HEK293 (cell line): ENCODE measurements around the gene UCHL3.

ENCODE experiments used
- BCL11A ChIP-seq: fragments of 450-650 bp; formaldehyde crosslinking; IDR thresholded peaks from 2 replicates; pipeline ENCODE4 v1.5.1; 2016; ENCODE audit warnings: low read depth, missing biosample characterization, missing genetic modification characterization
- HOXA7 ChIP-seq: sonication (generic); formaldehyde crosslinking; IDR thresholded peaks from 2 replicates; pipeline ENCODE4 v1.8.1; 2022; ENCODE audit warnings: missing genetic modification reagents, borderline replicate concordance
- MYNN ChIP-seq: fragments of 450-650 bp; formaldehyde crosslinking; IDR thresholded peaks from 2 replicates; pipeline ENCODE4 v1.5.1; 2016; ENCODE audit warnings: missing biosample characterization, missing genetic modification characterization, borderline replicate concordance
- MZF1 ChIP-seq: fragments of 450-650 bp; formaldehyde crosslinking; IDR thresholded peaks from 2 replicates; pipeline ENCODE4 v1.5.1; 2017; ENCODE audit warnings: missing biosample characterization, missing genetic modification characterization, borderline replicate concordance
- OSR2 ChIP-seq: fragments of 450-650 bp; formaldehyde crosslinking; IDR thresholded peaks from 2 replicates; pipeline ENCODE4 v1.5.1; 2016; ENCODE audit warnings: missing biosample characterization, missing genetic modification characterization
- TCF7L2 ChIP-seq: IDR thresholded peaks from 2 replicates; pipeline ENCODE4 v1.6.1; 2011; ENCODE audit warnings: low read depth, mild to moderate bottlenecking, inconsistent platforms, low read length, moderate library complexity, borderline replicate concordance
- ZBTB26 ChIP-seq: fragments of 450-650 bp; formaldehyde crosslinking; optimal IDR thresholded peaks from 2 replicates; pipeline ENCODE3; 2016; ENCODE audit warnings: missing biosample characterization, mild to moderate bottlenecking, missing genetic modification characterization
- ZFP37 ChIP-seq: fragments of 450-650 bp; formaldehyde crosslinking; IDR thresholded peaks from 2 replicates; pipeline ENCODE4 v1.5.1; 2016; ENCODE audit warnings: missing biosample characterization, missing genetic modification characterization
- ZFP41 ChIP-seq: fragments of 450-650 bp; formaldehyde crosslinking; IDR thresholded peaks from 2 replicates; pipeline ENCODE4 v1.5.1; 2016; ENCODE audit warnings: missing biosample characterization, missing genetic modification characterization, borderline replicate concordance
- ZNF10 ChIP-seq: fragments of 450-650 bp; formaldehyde crosslinking; IDR thresholded peaks from 2 replicates; pipeline ENCODE4 v1.5.1; 2017; ENCODE audit warnings: missing biosample characterization, missing genetic modification characterization
- ZNF121 ChIP-seq: fragments of 450-650 bp; formaldehyde crosslinking; IDR thresholded peaks from 2 replicates; pipeline ENCODE4 v1.5.1; 2016; ENCODE audit warnings: missing biosample characterization, missing genetic modification characterization
- ZNF133 ChIP-seq: fragments of 450-650 bp; formaldehyde crosslinking; IDR thresholded peaks from 2 replicates; pipeline ENCODE4 v1.5.1; 2016; ENCODE audit warnings: missing biosample characterization, missing genetic modification characterization
- ZNF138 ChIP-seq: fragments of 450-650 bp; formaldehyde crosslinking; IDR thresholded peaks from 2 replicates; pipeline ENCODE4 v1.5.1; 2016; ENCODE audit warnings: missing biosample characterization, missing genetic modification characterization, borderline replicate concordance
- ZNF157 ChIP-seq: fragments of 450-650 bp; formaldehyde crosslinking; IDR thresholded peaks from 2 replicates; pipeline ENCODE4 v1.5.1; 2016; ENCODE audit warnings: missing biosample characterization, missing genetic modification characterization
- ZNF16 ChIP-seq: fragments of 450-650 bp; formaldehyde crosslinking; IDR thresholded peaks from 2 replicates; pipeline ENCODE4 v1.5.1; 2016; ENCODE audit warnings: low read depth, missing biosample characterization, missing genetic modification characterization
- ZNF184 ChIP-seq: fragments of 450-650 bp; IDR thresholded peaks from 2 replicates; pipeline ENCODE4 v1.5.1; 2018; ENCODE audit warnings: missing biosample characterization, mild to moderate bottlenecking, missing genetic modification characterization
- ZNF221 ChIP-seq: fragments of 450-650 bp; formaldehyde crosslinking; IDR thresholded peaks from 2 replicates; pipeline ENCODE4 v1.5.1; 2017; ENCODE audit warnings: missing biosample characterization, missing genetic modification characterization, borderline replicate concordance
- ZNF223 ChIP-seq: fragments of 450-650 bp; formaldehyde crosslinking; IDR thresholded peaks from 2 replicates; pipeline ENCODE4 v1.5.1; 2016; ENCODE audit warnings: missing biosample characterization, missing genetic modification characterization
- ZNF292 ChIP-seq: fragments of 450-650 bp; formaldehyde crosslinking; IDR thresholded peaks from 2 replicates; pipeline ENCODE4 v1.5.1; 2016; ENCODE audit warnings: low read depth, missing biosample characterization, missing genetic modification characterization, borderline replicate concordance
- ZNF311 ChIP-seq: fragments of 450-650 bp; formaldehyde crosslinking; IDR thresholded peaks from 2 replicates; pipeline ENCODE4 v1.5.1; 2017; ENCODE audit warnings: missing biosample characterization, missing genetic modification characterization, borderline replicate concordance
- ZNF335 ChIP-seq: fragments of 450-650 bp; formaldehyde crosslinking; conservative IDR thresholded peaks from 2 replicates; pipeline ENCODE4 v1.5.1; 2016; ENCODE audit warnings: missing biosample characterization, missing genetic modification characterization
- ZNF350 ChIP-seq: fragments of 450-650 bp; formaldehyde crosslinking; IDR thresholded peaks from 2 replicates; pipeline ENCODE4 v1.5.0; 2017; ENCODE audit warnings: missing biosample characterization, mild to moderate bottlenecking, missing genetic modification characterization
- ZNF398 ChIP-seq: fragments of 450-650 bp; formaldehyde crosslinking; IDR thresholded peaks from 2 replicates; pipeline ENCODE4 v1.5.1; 2017; ENCODE audit warnings: missing biosample characterization, missing genetic modification characterization
- ZNF48 ChIP-seq: fragments of 450-650 bp; formaldehyde crosslinking; IDR thresholded peaks from 2 replicates; pipeline ENCODE4 v1.5.1; 2016; ENCODE audit warnings: missing biosample characterization, missing genetic modification characterization
- ZNF585B ChIP-seq: fragments of 450-650 bp; formaldehyde crosslinking; IDR thresholded peaks from 2 replicates; pipeline ENCODE4 v1.5.1; 2016; ENCODE audit warnings: missing biosample characterization, missing genetic modification characterization
- ZNF596 ChIP-seq: fragments of 450-650 bp; IDR thresholded peaks from 2 replicates; pipeline ENCODE4 v1.5.0; 2018; ENCODE audit warnings: missing biosample characterization, mild to moderate bottlenecking, missing genetic modification characterization, moderate library complexity
- ZNF658 ChIP-seq: fragments of 450-650 bp; formaldehyde crosslinking; IDR thresholded peaks from 2 replicates; pipeline ENCODE4; 2016; ENCODE audit warnings: missing biosample characterization, missing genetic modification characterization
- ZNF701 ChIP-seq: fragments of 450-650 bp; formaldehyde crosslinking; IDR thresholded peaks from 2 replicates; pipeline ENCODE4 v1.5.1; 2016; ENCODE audit warnings: missing biosample characterization, missing genetic modification characterization
- TF ChIP-seq, protein P1 (sequence below): fragments of 450-650 bp; formaldehyde crosslinking; IDR thresholded peaks from 2 replicates; pipeline ENCODE4 v1.5.1; 2016; ENCODE audit warnings: missing biosample characterization, missing genetic modification characterization, borderline replicate concordance
- TF ChIP-seq, protein P2 (sequence below): fragments of 450-650 bp; formaldehyde crosslinking; IDR thresholded peaks from 2 replicates; pipeline ENCODE4 v1.5.1; 2017; ENCODE audit warnings: missing biosample characterization, missing genetic modification characterization

Gene UCHL3

DNA sequence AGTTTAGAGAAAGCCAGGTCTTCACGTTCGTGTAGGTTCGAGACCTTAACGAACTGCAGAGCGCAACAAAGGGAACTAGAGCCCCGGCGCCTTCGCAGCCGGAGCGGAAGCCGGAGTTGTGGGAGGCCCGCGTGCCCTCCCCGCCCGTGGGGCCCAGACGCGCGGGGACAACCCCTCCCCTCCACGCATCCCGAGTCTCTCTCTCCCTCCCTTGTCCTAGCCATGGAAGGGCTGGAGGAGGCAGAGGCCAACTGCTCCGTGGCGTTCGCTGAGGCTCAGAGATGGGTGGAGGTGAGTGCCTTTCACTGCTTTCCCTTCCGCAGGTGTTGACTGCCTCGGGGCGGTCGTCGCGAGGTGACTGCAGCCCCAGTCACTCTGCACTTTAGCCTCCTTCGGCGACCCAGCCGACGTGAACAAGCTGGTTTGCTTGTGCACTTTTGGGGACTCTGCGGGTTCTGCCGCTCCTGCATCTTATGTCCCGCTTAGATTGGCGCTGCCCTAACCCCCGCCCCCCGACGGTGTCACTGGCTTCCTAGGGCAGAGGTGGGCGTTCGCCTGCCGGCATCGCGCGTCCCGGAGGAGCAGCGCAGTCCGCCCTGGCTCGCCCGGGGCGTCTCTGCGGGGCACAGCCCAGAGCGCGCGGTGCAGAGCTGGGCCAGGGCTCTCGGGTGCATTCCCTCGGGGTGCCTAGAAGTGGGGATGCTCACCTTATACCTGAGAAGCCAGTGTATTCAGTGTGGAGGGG, 87.0 kb downstream of the UCHL3 start (continued):
- TF ChIP-seq, protein P1, sequence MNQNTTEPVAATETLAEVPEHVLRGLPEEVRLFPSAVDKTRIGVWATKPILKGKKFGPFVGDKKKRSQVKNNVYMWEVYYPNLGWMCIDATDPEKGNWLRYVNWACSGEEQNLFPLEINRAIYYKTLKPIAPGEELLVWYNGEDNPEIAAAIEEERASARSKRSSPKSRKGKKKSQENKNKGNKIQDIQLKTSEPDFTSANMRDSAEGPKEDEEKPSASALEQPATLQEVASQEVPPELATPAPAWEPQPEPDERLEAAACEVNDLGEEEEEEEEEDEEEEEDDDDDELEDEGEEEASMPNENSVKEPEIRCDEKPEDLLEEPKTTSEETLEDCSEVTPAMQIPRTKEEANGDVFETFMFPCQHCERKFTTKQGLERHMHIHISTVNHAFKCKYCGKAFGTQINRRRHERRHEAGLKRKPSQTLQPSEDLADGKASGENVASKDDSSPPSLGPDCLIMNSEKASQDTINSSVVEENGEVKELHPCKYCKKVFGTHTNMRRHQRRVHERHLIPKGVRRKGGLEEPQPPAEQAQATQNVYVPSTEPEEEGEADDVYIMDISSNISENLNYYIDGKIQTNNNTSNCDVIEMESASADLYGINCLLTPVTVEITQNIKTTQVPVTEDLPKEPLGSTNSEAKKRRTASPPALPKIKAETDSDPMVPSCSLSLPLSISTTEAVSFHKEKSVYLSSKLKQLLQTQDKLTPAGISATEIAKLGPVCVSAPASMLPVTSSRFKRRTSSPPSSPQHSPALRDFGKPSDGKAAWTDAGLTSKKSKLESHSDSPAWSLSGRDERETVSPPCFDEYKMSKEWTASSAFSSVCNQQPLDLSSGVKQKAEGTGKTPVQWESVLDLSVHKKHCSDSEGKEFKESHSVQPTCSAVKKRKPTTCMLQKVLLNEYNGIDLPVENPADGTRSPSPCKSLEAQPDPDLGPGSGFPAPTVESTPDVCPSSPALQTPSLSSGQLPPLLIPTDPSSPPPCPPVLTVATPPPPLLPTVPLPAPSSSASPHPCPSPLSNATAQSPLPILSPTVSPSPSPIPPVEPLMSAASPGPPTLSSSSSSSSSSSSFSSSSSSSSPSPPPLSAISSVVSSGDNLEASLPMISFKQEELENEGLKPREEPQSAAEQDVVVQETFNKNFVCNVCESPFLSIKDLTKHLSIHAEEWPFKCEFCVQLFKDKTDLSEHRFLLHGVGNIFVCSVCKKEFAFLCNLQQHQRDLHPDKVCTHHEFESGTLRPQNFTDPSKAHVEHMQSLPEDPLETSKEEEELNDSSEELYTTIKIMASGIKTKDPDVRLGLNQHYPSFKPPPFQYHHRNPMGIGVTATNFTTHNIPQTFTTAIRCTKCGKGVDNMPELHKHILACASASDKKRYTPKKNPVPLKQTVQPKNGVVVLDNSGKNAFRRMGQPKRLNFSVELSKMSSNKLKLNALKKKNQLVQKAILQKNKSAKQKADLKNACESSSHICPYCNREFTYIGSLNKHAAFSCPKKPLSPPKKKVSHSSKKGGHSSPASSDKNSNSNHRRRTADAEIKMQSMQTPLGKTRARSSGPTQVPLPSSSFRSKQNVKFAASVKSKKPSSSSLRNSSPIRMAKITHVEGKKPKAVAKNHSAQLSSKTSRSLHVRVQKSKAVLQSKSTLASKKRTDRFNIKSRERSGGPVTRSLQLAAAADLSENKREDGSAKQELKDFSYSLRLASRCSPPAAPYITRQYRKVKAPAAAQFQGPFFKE (tag by site-specific recombination) = no peak
- TF ChIP-seq HOXA7 (CRISPR knock-in tag) = no peak
- no peak for TF ChIP-seq ZNF48
- TF ChIP-seq ZNF596 (tag by site-specific recombination) = no peak
- no peak for TF ChIP-seq ZNF701 (tag by site-specific recombination)
- TF ChIP-seq ZNF157 (tag by site-specific recombination) = no peak
- no peak for TF ChIP-seq ZNF138 (tag by site-specific recombination)
- TF ChIP-seq ZNF658 (tag by site-specific recombination) = no peak
- TF ChIP-seq ZNF223 (tag by site-specific recombination) = no peak
- no peak for TF ChIP-seq ZFP41 (tag by site-specific recombination)
- TF ChIP-seq TCF7L2 = peak; percentile 13; the same call in 1 of the 2 replicates
- no peak for TF ChIP-seq ZNF221
- TF ChIP-seq ZNF311 (tag by site-specific recombination) = no peak
- no peak for TF ChIP-seq OSR2 (tag by site-specific recombination)
- TF ChIP-seq ZFP37 (tag by site-specific recombination) = 0 out of 2 replicates have a peak, but pooled peaks have one; percentile 59
- TF ChIP-seq ZNF10 (tag by site-specific recombination) = no peak
- no peak for TF ChIP-seq ZNF292 (tag by site-specific recombination)
- no peak for TF ChIP-seq ZNF133 (tag by site-specific recombination)
- TF ChIP-seq ZNF350 (tag by site-specific recombination) = no peak
- no peak for TF ChIP-seq ZNF16 (tag by site-specific recombination)
- no peak for TF ChIP-seq ZNF184 (tag by site-specific recombination)
- no peak for TF ChIP-seq MYNN
- no peak for TF ChIP-seq ZNF121
- peak; percentile 48 for TF ChIP-seq ZBTB26
- peak; percentile 69 for TF ChIP-seq ZNF335 (tag by site-specific recombination)
- TF ChIP-seq, protein P2, sequence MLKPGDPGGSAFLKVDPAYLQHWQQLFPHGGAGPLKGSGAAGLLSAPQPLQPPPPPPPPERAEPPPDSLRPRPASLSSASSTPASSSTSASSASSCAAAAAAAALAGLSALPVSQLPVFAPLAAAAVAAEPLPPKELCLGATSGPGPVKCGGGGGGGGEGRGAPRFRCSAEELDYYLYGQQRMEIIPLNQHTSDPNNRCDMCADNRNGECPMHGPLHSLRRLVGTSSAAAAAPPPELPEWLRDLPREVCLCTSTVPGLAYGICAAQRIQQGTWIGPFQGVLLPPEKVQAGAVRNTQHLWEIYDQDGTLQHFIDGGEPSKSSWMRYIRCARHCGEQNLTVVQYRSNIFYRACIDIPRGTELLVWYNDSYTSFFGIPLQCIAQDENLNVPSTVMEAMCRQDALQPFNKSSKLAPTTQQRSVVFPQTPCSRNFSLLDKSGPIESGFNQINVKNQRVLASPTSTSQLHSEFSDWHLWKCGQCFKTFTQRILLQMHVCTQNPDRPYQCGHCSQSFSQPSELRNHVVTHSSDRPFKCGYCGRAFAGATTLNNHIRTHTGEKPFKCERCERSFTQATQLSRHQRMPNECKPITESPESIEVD (tag by site-specific recombination) = no peak
- TF ChIP-seq BCL11A (tag by site-specific recombination) = no peak
- TF ChIP-seq MZF1 (tag by site-specific recombination) = no peak
- peak; percentile 40; the same call in 1 of the 2 replicates for TF ChIP-seq ZNF398 (tag by site-specific recombination)
- TF ChIP-seq ZNF585B (tag by site-specific recombination) = no peak
